Urinary bladder (tissue), 4 donors: ENCODE data around the gene NEK8. TPM values are rescaled to one million over a fixed set of nuclear protein-coding genes. Genes with fewer than 3 reads are reported as not detected.
"Not testable (repeated sequence)": the region's sequence is repeated elsewhere in the genome, so short reads cannot be mapped to it uniquely, and the experiment has no call there.

ENCODE experiments used
- DNase-seq: peaks from one replicate; pipeline ENCODE4 v3.0.0-alpha.2; 2015; ENCODE audit errors: extremely low spot score
- H3K27ac ChIP-seq: one replicate; pipeline ENCODE4 v1.5.1; 2013; ENCODE audit warnings: low read depth, mild to moderate bottlenecking, moderate library complexity
- H3K36me3 ChIP-seq: one replicate; pipeline ENCODE4 v1.6.1; 2013; ENCODE audit warnings: mild to moderate bottlenecking, moderate library complexity; ENCODE audit not compliant: insufficient read depth
- H3K4me1 ChIP-seq: one replicate; pipeline ENCODE4 v1.6.1; 2013; ENCODE audit warnings: mild to moderate bottlenecking, moderate library complexity; ENCODE audit not compliant: insufficient read depth
- H3K4me3 ChIP-seq: one replicate; pipeline ENCODE4 v1.5.1; 2013; ENCODE audit warnings: low read depth, low read length
- WGBS: extraction: QIAGEN DNeasy Blood & Tissue Kit; methylation state at CpG from one replicate; pipeline ENCODE4 v1.1.7; 2013; 5-methylcytosine and 5-hydroxymethylcytosine counted together
- polyA plus RNA-seq: library from polyadenylated mRNA; stranded (reverse); fragments of 200-250 nt; gene quantifications from one replicate; pipeline ENCODE4 v1.2.3, GENCODE V29; 2013
- small RNA-seq: library from RNA; depleted of rRNA; stranded (forward); fragments of <200 nt; gene quantifications from one replicate; pipeline ENCODE3, GENCODE V24; 2014
- total RNA-seq: library from RNA; depleted of rRNA; stranded (reverse); fragments of >200 nt; gene quantifications from one replicate; pipeline ENCODE4 v1.2.3, GENCODE V29; 2014
- donor health status: healthy with polysubstance abuse.
- donor health status: healthy.

NEK8 gene
- total and polyA plus RNA-seq, 2 donors = 2.1 to 3.2 TPM

GRCh38 chr17:28773736-28774135 is 45.1 kb downstream of the NEK8 start:
- H3K4me3 ChIP-seq = no peak overlapping the region
- no peaks in the 10 kb centered on the region for H3K4me1 ChIP-seq
- WGBS = 92% methylated on average over 6 of the region's 6 CpGs
- no peak for DNase-seq
- no peaks in the 10 kb centered on the region for H3K36me3 ChIP-seq
- H3K27ac ChIP-seq = no peak overlapping the region

- no peak overlapping the region for H3K27ac ChIP-seq
- H3K4me1 ChIP-seq = no peaks in the 10 kb centered on the region
- H3K36me3 ChIP-seq = no peaks in the 10 kb centered on the region
- no peak for DNase-seq
- H3K4me3 ChIP-seq = no peak overlapping the region
- 83% methylated on average over 3 of the region's 3 CpGs for WGBS
These were observed 45.6 kb downstream of the NEK8 start for GRCh38 chr17:28774206-28774605.

GRCh38 chr17:28777178-28777577 is 48.6 kb downstream of the NEK8 start:
- H3K36me3 ChIP-seq = peaks cover 2% of the 10 kb centered on the region
- H3K4me3 ChIP-seq = no peak overlapping the region

GRCh38 chr17:28779601-28780000 is 51.0 kb downstream of the NEK8 start:
- not testable (repeated sequence) for H3K36me3 ChIP-seq, H3K4me3 ChIP-seq
- WGBS = 98% methylated on average over 13 of the region's 13 CpGs

More at GRCh38 chr17:28777178-28777577, 48.6 kb downstream of the NEK8 start:
- no peaks in the 10 kb centered on the region for H3K4me1 ChIP-seq
- WGBS = 54% methylated on average over 1 of the region's 1 CpG
- no peak for DNase-seq
- H3K27ac ChIP-seq = no peak overlapping the region

GRCh38 chr17:28783161-28783560 is 54.6 kb downstream of the NEK8 start:
- Histone ChIP-seq H3K27ac (no peak overlapping the region), H3K4me3 (no peak overlapping the region), H3K36me3 (peaks cover 2% of the 10 kb centered on the region), H3K4me1 (no peaks in the 10 kb centered on the region)
- 94% methylated on average over 3 of the region's 3 CpGs for WGBS
- no peak for DNase-seq

More at GRCh38 chr17:28779601-28780000, 51.0 kb downstream of the NEK8 start:
- H3K27ac ChIP-seq, H3K4me1 ChIP-seq, DNase-seq: not testable (repeated sequence)

- Histone ChIP-seq H3K27ac (no peak overlapping the region), H3K4me1 (no peaks in the 10 kb centered on the region), H3K36me3 (no peaks in the 10 kb centered on the region), H3K4me3 (no peak overlapping the region)
- WGBS = 96% methylated on average over 4 of the region's 4 CpGs
- DNase-seq = no peak
These were observed 59.5 kb downstream of the NEK8 start for GRCh38 chr17:28788100-28788499.

Small RNAs within 50 kb of the gene (small RNA-seq; reads per million reads assigned to genes)
- gene SNORD42A = not detected
- gene SNORD42B = not detected
- not detected for gene SNORD4A
- gene SNORD4B = not detected

Other genes with a start within 250 kb of the NEK8 start
- gene FOXN1, start 222.4 kb upstream of the NEK8 start, total RNA-seq = 0.11 TPM
- gene FOXN1, start 222.4 kb upstream of the NEK8 start, polyA plus RNA-seq = 0.13 TPM
- gene UNC119, start 176.2 kb upstream of the NEK8 start, total RNA-seq = 15.2 TPM
- gene UNC119, start 176.2 kb upstream of the NEK8 start, polyA plus RNA-seq = 24.4 TPM
- gene PIGS, start 157.3 kb upstream of the NEK8 start, total RNA-seq = 21.1 TPM
- 64.4 TPM for gene PIGS, start 157.3 kb upstream of the NEK8 start, polyA plus RNA-seq
- gene ALDOC, start 151.9 kb upstream of the NEK8 start, total RNA-seq = 9.6 TPM
- 34.2 TPM for gene ALDOC, start 151.9 kb upstream of the NEK8 start, polyA plus RNA-seq
- gene SPAG5, start 129.8 kb upstream of the NEK8 start, total RNA-seq = 17.9 TPM
- gene SPAG5, start 129.8 kb upstream of the NEK8 start, polyA plus RNA-seq = 2.7 TPM
- gene RSKR, start 114.6 kb upstream of the NEK8 start, total RNA-seq = 13.0 TPM
- 2.4 TPM for gene RSKR, start 114.6 kb upstream of the NEK8 start, polyA plus RNA-seq
- 66.6 TPM for gene BLTP2, start 83.6 kb upstream of the NEK8 start, total RNA-seq
- gene BLTP2, start 83.6 kb upstream of the NEK8 start, polyA plus RNA-seq = 42.1 TPM
- gene SDF2, start 66.9 kb upstream of the NEK8 start, total RNA-seq = 35.8 TPM
- gene SDF2, start 66.9 kb upstream of the NEK8 start, polyA plus RNA-seq = 73.1 TPM
- 47.2 TPM for gene SUPT6H, start 66.6 kb upstream of the NEK8 start, total RNA-seq
- gene SUPT6H, start 66.6 kb upstream of the NEK8 start, polyA plus RNA-seq = 42.1 TPM
- gene PROCA1, start 16.9 kb upstream of the NEK8 start, total RNA-seq = 1.7 TPM
- 1.8 TPM for gene PROCA1, start 16.9 kb upstream of the NEK8 start, polyA plus RNA-seq
- gene RAB34, start 10.9 kb upstream of the NEK8 start, total RNA-seq = 63.7 TPM
- gene RAB34, start 10.9 kb upstream of the NEK8 start, polyA plus RNA-seq = 170 TPM
- gene RPL23A, start 8.8 kb upstream of the NEK8 start, total RNA-seq = 428 TPM
- gene RPL23A, start 8.8 kb upstream of the NEK8 start, polyA plus RNA-seq = 1,648 TPM
- gene TLCD1, start 2.6 kb upstream of the NEK8 start, total RNA-seq = 1.7 TPM
- 5.1 TPM for gene TLCD1, start 2.6 kb upstream of the NEK8 start, polyA plus RNA-seq
- gene TRAF4, start 15.2 kb downstream of the NEK8 start, total RNA-seq = 14.7 TPM
- 22.8 TPM for gene TRAF4, start 15.2 kb downstream of the NEK8 start, polyA plus RNA-seq
- gene FAM222B, start 114.0 kb downstream of the NEK8 start, total RNA-seq = 6.8 TPM
- gene FAM222B, start 114.0 kb downstream of the NEK8 start, polyA plus RNA-seq = 15.0 TPM
- gene ERAL1, start 126.2 kb downstream of the NEK8 start, total RNA-seq = 16.0 TPM
- 35.8 TPM for gene ERAL1, start 126.2 kb downstream of the NEK8 start, polyA plus RNA-seq
- 25.1 TPM for gene FLOT2, start 168.9 kb downstream of the NEK8 start, total RNA-seq
- 120 TPM for gene FLOT2, start 168.9 kb downstream of the NEK8 start, polyA plus RNA-seq
- 8.5 TPM for gene DHRS13, start 174.3 kb downstream of the NEK8 start, total RNA-seq
- 8.8 TPM for gene DHRS13, start 174.3 kb downstream of the NEK8 start, polyA plus RNA-seq
- gene PHF12, start 222.7 kb downstream of the NEK8 start, total RNA-seq = 21.1 TPM
- gene PHF12, start 222.7 kb downstream of the NEK8 start, polyA plus RNA-seq = 30.8 TPM